ENCODE data around the gene PEX7. TPM values are rescaled to one million over a fixed set of nuclear protein-coding genes. Genes with fewer than 3 reads are reported as not detected.
"Not testable (repeated sequence)": the region's sequence is repeated elsewhere in the genome, so short reads cannot be mapped to it uniquely, and the experiment has no call there.

Gene PEX7
- total RNA-seq, 1 donor from 2014 or later = 11.2 TPM

- no peak for DNase-seq (ENCODE audit: low spot score)
These were observed 128.2 kb downstream of the PEX7 start for GRCh38 chr6:136950436-136951126.

- DNase-seq (ENCODE audit: low spot score) = no peak
These were observed 130.4 kb downstream of the PEX7 start for GRCh38 chr6:136952714-136953260.

GRCh38 chr6:136955123-136955522 is 132.7 kb downstream of the PEX7 start:
- no peak for DNase-seq (ENCODE audit: low spot score)

GRCh38 chr6:136956590-136957544 is 134.5 kb downstream of the PEX7 start:
- DNase-seq (ENCODE audit: low spot score) = no peak

GRCh38 chr6:136958168-136958567 is 135.8 kb downstream of the PEX7 start:
- no peak for DNase-seq (ENCODE audit: low spot score)

- DNase-seq (ENCODE audit: low spot score) = no peak
These were observed 137.1 kb downstream of the PEX7 start for GRCh38 chr6:136959471-136959891.

GRCh38 chr6:136959935-136960334 is 137.5 kb downstream of the PEX7 start:
- not testable (repeated sequence) for DNase-seq (ENCODE audit: low spot score)

GRCh38 chr6:136960781-136961180 is 138.4 kb downstream of the PEX7 start:
- DNase-seq (ENCODE audit: low spot score) = no peak

- no peak for DNase-seq (ENCODE audit: low spot score)
These were observed 139.5 kb downstream of the PEX7 start for GRCh38 chr6:136961848-136962247.

GRCh38 chr6:136962661-136963060 is 140.3 kb downstream of the PEX7 start:
- DNase-seq (ENCODE audit: low spot score) = peak; percentile 25

- no peak for DNase-seq (ENCODE audit: low spot score)
These were observed 140.9 kb downstream of the PEX7 start for GRCh38 chr6:136963259-136963658.

Other genes with a start within 250 kb of the PEX7 start
- gene MAP3K5, start 30.1 kb upstream of the PEX7 start, total RNA-seq = 15.9 TPM
- gene SLC35D3, start 99.7 kb downstream of the PEX7 start, total RNA-seq = not detected
- gene IL20RA, start 222.4 kb downstream of the PEX7 start, total RNA-seq = 15.1 TPM

Data from mucosa of gallbladder (tissue), 1 donor.